ENCODE data around the gene OR7G2.

GRCh38 chr19:9126900-9127405 lies 19.7 kb upstream of the OR7G2 start, which contains the start of gene OR7G3:
- TF ChIP-seq CTCF (conservative IDR thresholded peaks at IDR 0.05 in 1 of 2, IDR thresholded peaks at IDR 0.05 in 1 of 2; ENCODE audit: low read depth in 1 of 2, low read length in 2 of 2) (no peak), EZH2 (IDR thresholded peaks at IDR 0.05; ENCODE audit: low read length, missing control alignments) (no peak)
